GM18499 (cell line): ENCODE data around the gene F8.
"Not testable (repeated sequence)": the region's sequence is repeated elsewhere in the genome, so short reads cannot be mapped to it uniquely, and the experiment has no call there.

Experiments used
- ATAC-seq: cut with Tn5 transposase; IDR thresholded peaks from one replicate; pipeline ENCODE4 v1.9.1; 2021; ENCODE audit warnings: moderate number of reproducible peaks; ENCODE audit not compliant: insufficient read depth, unreplicated experiment

The F8 gene

GRCh38 chrX:154886789-154887221, 135.7 kb downstream of the F8 start:
- peak; percentile 14 for ATAC-seq

GRCh38 chrX:154886069-154886788, 136.3 kb downstream of the F8 start, which contains the start of gene F8A1:
Gene F8A1, plus strand, starts transcription at chrX:154886355. Its CDS starts 20 bp downstream, at chrX:154886375.
- ATAC-seq = peak; percentile 48

GRCh38 chrX:154885549-154885948, 137.0 kb downstream of the F8 start:
- not testable (repeated sequence) for ATAC-seq

- ATAC-seq = not testable (repeated sequence)
These were observed 137.5 kb downstream of the F8 start for GRCh38 chrX:154885057-154885456.

- ATAC-seq = not testable (repeated sequence)
These were observed 138.5 kb downstream of the F8 start for GRCh38 chrX:154884069-154884468.

GRCh38 chrX:154873329-154873728, 149.2 kb downstream of the F8 start:
- ATAC-seq = no peak

GRCh38 chrX:154868522-154868921, 154.0 kb downstream of the F8 start:
- not testable (repeated sequence) for ATAC-seq

- no peak for ATAC-seq
These were observed 167.3 kb downstream of the F8 start for GRCh38 chrX:154855256-154855655.

GRCh38 chrX:154850957-154851611, 171.4 kb downstream of the F8 start:
- no peak for ATAC-seq

GRCh38 chrX:154840856-154841255, 181.7 kb downstream of the F8 start:
- ATAC-seq = no peak

- ATAC-seq = no peak
These were observed 186.4 kb downstream of the F8 start for GRCh38 chrX:154836163-154836562.

- ATAC-seq = no peak
These were observed 188.0 kb downstream of the F8 start, which contains the start of gene SMIM9 for GRCh38 chrX:154834562-154834961. Gene SMIM9, minus strand, starts transcription at chrX:154834662. Its CDS starts 3,806 bp downstream, at chrX:154830856.

- ATAC-seq = no peak
These were observed 188.7 kb downstream of the F8 start for GRCh38 chrX:154833746-154834274.

GRCh38 chrX:154829926-154830442, 192.5 kb downstream of the F8 start:
- ATAC-seq = no peak

GRCh38 chrX:154829134-154829533, 193.4 kb downstream of the F8 start:
- ATAC-seq = no peak

GRCh38 chrX:154828016-154828408, 194.5 kb downstream of the F8 start:
- no peak for ATAC-seq

GRCh38 chrX:154827194-154828015, 195.1 kb downstream of the F8 start:
- ATAC-seq = peak; percentile 79

- not testable (repeated sequence) for ATAC-seq
These were observed 196.9 kb downstream of the F8 start for GRCh38 chrX:154825586-154825985.

GRCh38 chrX:154824638-154825037, 197.9 kb downstream of the F8 start:
- ATAC-seq = no peak

GRCh38 chrX:154822029-154822428, 200.5 kb downstream of the F8 start:
- no peak for ATAC-seq
